H4 (cell line): ENCODE results near the gene WDR70. TPM values are rescaled to one million over a fixed set of nuclear protein-coding genes. Genes with fewer than 3 reads are reported as not detected.
A peak's percentile ranks its signal among the peaks of the same experiment; 100 is the strongest.
"Not testable (repeated sequence)": the region's sequence is repeated elsewhere in the genome, so short reads cannot be mapped to it uniquely, and the experiment has no call there.

ENCODE experiments used
- DNase-seq: peaks from one replicate; pipeline ENCODE4 v3.0.0-alpha.2; 2015; ENCODE audit warnings: low spot score
- total RNA-seq: library from RNA; depleted of rRNA; stranded (reverse); fragments of >200 nt; shearing (Covaris generic); gene quantifications from 2 replicates; pipeline ENCODE4 v1.2.3, GENCODE V29; 2014

Gene WDR70
- total RNA-seq, 1 experiment from 2014 or later, result 34.2 TPM

DNA sequence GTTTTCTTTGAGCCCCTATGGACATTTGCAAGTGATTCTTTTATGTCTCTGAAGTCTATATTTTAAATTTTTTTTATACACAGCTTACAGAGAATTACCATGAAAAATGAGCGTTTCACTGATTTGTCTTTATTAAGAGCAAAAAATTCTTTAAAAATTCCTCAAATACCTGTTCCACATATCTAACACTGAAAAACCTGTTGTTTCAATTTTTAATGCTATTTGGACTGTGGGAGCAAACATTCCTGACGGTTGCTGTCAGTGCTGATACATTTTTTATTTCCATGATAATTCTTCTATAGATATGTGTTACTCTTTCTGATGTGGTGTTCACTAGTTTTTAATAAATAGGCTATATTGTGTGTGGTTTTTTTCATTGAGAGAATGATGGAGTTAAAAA lies 261.0 kb downstream of the WDR70 start:
- DNase-seq, result no peak

DNA sequence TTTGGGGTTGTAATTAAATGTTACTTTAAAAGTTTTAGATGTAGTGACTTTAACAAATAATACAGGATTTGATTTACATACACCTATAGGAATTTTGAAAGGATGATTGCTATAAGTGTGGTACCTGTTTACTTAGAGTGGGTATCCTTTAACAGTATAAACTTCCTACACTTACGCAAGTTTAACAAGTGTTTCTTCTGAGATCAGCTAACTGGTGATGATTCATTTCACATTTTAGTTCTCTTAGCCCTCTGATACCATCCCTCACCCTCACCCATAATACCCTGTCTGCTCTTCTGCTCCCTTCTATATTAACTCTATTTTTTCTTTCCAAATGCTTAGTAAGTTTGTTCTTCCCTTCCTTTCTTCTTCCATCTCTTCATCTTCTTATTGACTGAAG lies 262.8 kb downstream of the WDR70 start:
- DNase-seq, result no peak

DNA sequence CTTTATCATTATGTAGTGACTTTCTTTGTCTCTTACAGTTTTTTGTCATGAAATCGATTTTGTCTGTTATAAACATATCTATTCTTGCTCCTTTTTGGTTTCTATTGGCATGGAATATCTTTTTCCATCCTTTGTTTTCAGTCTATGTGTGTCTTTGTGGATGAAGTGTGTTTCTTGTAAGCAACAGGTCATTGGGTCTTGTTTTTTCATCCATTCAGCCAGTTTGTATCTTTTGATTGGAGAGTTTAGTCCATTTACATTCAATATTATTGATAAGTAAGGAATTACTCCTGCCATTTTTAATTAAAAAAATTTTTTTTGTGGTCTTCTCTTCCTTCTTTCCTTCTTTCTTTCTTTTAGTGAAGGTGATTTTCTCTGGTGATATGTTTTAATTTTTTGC lies 266.6 kb downstream of the WDR70 start:
- no peak for DNase-seq

DNA sequence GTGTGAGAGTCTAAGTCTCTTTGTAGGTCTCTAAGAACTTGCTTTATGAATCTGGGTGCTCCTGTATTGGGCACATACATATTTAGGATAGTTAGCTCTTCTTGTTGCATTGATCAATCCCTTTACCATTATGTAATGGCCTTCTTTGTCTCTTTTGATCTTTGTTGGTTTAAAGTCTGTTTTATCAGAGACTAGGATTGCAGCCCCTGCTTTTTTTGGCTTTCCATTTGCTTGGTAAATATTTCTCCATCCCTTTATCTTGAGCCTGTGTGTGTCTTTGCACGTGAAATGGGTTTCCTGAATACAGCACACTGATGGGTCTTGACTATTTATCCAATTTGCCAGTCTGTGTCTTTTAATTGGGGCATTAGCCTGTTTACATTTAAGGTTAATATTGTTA lies 275.4 kb downstream of the WDR70 start:
- DNase-seq, result not testable (repeated sequence)

DNA sequence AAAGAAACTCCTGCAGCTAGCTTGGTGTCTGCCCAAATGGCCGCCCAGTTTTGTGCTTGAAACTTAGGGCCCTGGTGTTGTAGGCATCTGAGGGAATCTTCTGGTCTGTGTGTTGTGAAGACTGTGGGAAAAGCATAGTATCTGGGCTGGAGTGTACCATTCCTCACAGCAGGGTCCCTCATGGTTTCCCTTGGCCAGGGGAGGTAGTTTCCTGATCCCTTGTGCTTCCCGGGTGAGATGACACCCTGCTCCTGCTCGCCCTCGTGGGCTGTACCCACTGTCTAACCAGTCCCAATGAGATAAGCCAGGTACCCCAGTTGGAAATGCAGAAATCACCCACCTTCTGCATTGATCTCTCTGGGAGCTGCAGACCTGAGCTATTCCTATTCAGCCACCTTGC lies 277.9 kb downstream of the WDR70 start:
- DNase-seq, result no peak

DNA sequence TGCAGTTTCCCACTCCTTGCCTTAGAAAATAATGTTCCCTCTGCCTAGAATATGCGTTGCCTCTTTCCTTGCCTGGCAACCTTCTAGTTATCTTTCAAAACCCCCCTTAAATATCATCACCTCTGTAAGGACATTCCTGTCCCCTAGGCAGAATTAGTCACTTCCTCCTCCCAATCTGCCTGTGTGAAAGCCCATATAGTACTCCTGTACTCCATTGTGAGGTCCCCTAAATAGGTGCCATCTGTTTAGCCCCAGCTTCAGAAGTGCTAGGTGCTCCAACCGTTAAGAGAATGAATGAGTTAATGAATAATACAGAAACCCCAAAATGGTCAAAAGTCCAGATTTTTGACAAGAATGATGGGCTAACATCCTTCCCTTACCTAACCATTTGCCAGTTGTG lies 279.3 kb downstream of the WDR70 start:
- DNase-seq, result no peak

DNA sequence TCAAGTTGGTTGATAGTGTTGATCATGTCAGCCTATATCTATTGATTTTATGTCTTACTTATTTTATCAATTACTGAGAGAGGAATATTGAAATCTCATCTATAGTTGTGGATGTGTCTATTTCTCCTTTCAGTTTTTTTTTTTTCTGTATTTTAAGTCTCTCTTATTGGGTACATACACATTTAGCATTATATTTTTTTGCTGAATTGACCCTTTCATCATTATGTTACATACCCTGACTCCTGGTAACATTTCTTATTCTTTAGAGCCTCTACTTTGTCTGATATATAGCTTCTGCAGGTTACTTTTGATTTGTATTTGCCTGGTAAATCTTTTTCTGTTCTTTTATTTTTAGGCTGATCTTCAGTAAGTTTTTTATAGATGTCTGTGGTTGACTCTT lies 281.2 kb downstream of the WDR70 start:
- no peak for DNase-seq

DNA sequence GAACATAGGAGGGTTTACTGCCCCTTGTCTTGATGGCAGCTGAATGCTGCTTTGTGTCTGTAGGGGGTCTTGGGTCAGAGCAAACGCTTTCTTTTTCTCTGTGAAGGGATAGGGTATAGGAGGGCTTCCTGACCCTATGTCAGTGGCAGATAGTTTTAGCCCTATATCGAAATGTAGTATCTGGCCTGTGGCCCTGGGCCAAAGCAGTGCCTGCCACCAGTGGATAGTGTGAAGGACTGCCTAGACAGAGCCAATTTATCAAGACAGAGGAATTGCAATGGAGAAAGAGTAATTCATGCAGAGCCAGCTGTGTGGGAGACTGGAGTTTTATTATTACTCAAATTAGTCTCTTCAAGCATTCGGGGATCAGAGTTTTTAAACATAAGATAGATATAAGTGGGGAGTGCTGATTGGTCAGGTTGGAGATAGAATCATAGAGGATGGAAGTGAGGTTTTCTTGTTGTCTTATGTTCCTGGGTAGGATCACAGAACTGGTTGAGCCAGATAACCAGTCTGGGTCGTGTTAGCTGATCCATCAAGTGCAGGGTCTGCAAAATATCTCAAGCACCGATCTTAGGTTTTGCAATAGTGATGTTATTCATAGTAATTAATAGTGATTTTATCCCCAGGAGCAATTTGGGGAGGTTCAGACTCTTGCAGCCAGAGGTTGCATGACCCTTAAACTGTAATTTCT lies 282.3 kb downstream of the WDR70 start:
- no peak for DNase-seq

DNA sequence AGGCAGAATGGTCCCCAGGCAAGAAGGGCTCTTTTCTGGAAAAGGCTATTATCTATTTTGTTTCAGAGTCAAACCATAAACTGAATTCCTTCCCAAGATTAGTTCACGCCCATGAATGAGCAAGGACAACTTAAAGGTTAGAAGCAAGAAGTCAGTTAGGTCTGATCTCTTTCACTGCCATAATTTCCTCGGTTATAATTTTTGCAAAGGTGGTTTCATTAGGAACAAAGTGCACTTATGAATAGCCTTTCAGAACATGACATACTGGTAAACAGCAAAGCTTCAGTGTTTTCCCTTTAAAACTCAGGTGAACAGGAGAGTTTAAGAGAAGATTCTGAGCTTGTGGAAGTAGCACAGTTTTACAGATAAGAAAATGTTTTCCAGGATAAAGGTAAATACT lies 282.8 kb downstream of the WDR70 start:
- DNase-seq, result no peak

DNA sequence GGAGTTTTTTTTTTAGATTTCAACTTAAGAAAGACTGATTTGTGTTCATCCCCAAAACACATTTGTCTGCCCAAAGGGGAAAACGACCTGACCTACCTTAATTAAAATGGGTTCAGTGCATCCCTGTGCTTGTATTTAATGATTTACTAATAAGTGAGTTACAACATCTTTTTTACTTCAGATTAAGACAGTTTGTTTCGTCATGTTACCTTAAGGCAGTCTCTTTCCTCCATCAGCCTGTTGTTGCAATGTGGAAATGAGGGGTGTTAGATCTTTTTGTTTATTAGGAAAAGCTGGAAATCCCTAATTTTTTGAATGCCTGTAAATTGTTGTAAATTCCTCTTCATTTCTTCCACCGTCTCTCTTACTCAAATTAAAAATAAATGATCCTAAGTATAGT lies 283.2 kb downstream of the WDR70 start:
- DNase-seq, result no peak

DNA sequence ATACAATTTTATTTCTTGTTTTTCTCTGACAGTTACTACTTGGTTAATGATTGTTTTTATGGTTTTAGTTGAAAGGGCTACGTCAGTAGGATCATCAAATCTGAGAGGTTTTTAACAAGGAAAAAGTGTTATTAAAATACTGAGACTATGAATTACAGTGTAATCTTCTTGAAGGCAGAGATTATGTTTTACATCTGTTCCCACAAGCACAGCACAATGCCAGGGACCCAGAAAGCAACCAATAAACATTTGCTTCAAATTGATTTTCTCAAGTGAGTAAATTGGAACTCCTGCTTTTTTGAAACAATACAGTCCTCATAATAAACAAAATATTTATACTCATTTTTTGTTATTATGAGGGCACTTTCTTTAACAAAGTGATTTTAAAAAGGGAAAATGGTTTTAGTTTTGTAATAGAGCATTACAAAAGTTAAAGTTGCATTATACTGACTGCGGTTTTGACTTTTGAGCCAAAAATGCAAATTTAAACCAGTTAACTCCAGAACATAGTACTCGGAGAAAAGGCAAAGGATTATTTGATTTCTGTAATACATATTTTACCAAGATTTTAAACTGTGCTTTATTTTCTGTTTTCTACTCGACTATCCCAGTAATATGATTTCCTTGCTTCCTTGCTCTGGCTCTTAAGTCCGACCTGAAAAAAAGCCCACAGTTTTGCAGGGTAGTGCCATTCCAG lies 283.8 kb downstream of the WDR70 start:
- DNase-seq, result no peak

DNA sequence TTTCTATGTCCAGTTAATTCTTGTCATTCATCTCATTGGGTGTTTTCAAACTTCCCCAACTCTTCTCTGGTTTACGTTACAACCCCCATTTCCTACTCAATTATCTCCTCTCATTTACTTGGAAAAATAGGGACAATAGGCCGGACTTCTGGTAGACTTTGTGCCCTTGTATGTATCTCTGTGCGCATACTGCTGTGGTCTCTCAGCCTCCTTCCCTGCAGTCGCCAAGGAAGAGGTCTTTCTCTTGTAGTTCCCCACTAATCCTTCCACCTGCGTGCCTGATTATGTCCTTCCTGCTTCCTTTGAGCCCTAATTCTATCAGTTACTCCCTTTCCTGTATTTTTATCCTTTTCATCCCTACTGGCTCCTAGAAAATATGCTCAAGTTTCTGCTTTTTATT lies 284.4 kb downstream of the WDR70 start:
- no peak for DNase-seq

DNA sequence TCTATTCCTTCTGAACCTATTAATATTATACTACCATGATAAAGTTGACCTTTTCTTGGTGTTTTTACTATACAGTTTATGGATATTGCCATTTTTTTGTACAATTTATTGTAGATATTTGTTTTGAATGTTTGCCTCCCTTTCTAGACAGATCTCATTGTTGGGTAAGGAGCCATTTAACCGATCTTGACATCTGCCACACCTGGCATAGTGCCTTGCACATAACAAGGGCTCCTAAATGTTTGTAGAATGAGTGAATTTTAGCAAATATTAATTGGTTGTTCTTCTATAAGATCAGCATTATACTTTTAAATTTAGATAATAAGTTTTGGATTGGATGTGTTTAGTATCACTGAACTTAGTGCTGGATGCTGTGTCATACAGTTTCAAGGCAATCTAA lies 285.4 kb downstream of the WDR70 start:
- DNase-seq, result no peak

DNA sequence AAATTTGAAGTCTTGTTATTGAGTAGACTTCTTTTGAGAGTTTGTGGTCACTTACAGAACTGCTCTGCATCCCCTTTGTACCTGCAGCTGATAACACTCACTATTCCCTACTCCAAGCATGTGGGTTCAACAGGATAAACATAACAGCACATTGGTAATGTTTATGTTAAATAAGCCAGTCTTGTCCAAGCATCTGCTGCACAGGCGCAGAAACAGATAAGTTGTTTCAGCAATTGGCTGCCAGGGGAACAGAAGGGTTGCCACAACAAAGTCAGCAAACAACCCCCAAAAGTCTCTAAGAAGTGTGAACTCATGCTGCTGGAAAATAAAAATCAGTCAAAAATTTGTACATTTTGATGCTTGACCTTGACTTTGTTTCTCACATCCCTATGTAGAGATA lies 286.2 kb downstream of the WDR70 start:
- DNase-seq, result no peak

DNA sequence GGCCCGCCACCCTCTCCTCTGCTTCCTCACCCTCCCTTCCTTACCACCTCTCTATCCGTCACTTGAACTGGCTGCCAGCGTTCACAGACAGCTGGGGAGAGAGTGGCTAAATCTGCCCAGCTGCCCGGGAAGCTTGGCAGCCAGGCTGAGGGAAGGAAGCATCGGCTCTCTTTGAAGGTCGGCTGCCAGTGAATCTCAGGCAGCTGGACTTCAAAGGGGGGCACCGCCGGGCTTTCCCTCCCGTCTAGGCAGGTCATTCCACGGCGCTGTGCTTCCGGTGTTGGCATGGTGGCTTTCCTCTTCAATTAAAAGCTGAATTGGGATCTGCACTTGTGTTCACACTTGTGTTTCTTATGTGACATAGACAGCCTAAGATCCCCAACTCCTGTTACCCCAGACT lies 286.8 kb downstream of the WDR70 start:
- DNase-seq, result no peak

DNA sequence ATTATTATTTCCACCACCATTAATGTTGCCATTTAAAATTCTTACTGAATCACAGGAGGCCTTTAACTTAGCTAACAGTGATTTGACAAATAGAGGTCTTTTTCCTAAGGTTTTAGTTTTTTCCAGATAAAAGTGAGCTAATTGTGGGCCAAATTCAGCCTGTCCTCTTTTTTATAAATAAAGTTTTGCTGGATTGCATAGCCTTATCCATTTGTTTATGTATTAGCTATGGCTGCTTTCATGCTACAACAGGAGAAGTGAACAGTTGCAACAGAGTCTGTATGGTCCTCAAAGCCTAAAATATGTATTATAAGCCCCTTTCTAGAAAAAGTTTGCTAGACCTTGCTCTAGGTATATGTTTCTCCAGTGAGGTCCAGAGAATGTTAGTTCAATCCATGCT lies 288.3 kb downstream of the WDR70 start:
- DNase-seq, result no peak

DNA sequence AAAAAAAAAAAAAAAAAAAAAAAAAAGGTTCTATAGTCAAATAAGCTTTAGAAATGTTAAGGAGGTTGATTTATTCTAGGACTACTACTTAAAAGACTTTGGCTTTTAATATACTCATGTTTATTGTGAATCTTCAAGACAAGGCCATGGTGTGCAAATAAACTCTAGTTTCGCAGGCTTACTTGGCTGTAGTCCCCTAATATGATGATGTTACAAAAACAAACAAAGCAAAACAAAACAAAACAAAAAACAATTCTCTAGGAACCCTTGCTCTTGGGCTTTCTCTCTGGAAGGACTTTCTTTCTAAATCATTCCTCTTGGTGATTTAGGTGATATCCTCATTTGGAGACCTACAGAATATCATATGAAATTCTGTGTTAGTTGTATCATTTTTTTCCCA lies 288.7 kb downstream of the WDR70 start:
- DNase-seq, result no peak

DNA sequence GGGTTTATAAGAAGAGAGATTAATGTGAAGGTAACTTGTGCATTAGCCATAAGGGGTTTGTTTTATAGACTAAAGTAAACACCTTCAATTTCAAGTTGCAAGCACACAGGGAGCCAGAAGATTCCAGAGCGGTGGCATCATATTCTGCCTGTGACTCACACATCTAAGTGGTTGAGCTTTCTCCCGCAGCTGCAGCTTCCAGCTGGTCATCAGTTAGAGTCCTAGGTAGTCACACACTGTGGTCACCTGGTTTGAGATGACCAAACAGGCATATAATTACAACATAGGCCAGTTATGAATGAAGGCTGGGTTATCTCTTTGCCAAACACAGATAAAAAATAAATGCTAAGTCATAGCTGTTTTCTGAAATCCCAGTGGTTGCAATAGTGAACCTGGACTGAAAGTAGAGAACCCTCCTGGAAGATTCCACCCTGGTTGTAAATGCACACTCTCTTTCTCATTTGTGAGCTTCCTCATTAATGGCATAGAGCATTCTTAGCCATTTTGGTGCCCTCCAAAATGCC lies 289.5 kb downstream of the WDR70 start:
- DNase-seq, result peak; percentile 99

DNA sequence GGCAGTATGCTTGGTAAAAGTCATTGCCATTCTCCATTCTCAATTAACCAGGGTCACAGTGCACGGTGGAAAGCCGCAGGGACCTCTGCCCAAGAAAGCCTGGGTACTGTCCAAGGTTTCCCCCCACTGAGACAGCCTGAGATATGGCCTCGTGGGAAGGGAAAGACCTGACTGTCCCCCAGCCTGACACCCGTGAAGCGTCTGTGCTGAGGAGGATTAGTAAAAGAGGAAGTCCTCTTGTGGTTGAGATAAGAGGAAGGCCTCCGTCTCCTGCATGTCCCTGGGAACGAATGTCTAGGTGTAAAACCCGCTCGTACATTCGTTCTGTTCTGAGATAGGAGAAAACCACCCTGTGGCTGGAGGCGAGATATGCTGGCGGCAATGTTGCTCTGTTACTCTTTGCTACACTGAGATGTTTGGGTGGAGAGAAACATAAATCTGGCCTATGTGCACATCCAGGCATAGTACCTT lies 293.0 kb downstream of the WDR70 start:
- not testable (repeated sequence) for DNase-seq

DNA sequence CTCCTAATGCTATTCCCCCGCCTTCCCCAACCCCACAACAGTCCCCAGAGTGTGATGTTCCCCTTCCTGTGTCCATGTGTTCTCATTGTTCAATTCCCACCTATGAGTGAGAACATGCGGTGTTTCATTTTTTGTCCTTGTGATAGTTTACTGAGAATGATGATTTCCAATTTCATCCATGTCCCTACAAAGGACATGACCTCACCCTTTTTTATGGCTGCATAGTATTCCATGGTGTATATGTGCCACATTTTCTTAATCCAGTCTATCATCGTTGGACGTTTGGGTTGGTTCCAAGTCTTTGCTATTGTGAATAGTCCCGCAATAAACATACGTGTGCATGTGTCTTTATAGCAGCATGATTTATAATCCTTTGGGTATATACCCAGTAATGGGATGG lies 295.2 kb downstream of the WDR70 start:
- DNase-seq, result not testable (repeated sequence)

DNA sequence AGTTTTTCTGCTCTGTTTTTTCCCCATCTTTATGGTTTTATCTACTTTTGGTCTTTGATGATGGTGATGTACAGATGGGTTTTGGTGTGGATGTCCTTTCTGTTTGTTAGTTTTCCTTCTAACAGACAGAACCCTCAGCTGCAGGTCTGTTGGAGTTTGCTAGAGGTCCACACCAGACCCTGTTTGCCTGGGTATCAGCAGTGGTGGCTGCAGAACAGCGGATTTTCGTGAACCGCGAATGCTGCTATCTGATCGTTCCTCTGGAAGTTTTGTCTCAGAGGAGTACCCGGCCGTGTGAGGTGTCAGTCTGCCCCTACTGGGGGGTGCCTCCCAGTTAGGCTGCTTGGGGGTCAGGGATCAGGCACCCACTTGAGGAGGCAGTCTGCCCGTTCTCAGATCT lies 300.2 kb downstream of the WDR70 start:
- DNase-seq, result not testable (repeated sequence)

DNA sequence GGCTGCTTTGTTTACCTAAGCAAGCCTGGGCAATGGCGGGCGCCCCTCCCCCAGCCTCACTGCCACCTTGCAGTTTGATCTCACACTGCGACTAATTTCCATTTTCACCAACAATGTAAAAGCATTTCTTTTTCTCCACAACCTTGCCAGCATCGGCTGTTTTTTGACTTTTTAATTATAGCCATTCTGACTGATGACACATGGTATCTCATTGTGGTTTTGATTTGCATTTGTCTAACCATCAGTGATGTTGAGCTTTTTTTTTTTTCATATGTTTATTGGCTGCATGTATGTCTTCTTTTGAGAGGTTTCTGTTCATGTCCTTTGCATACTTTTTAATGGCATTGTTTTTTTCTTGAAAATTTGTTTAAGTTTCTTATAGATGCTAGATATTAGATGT lies 300.8 kb downstream of the WDR70 start:
- DNase-seq, result not testable (repeated sequence)

DNA sequence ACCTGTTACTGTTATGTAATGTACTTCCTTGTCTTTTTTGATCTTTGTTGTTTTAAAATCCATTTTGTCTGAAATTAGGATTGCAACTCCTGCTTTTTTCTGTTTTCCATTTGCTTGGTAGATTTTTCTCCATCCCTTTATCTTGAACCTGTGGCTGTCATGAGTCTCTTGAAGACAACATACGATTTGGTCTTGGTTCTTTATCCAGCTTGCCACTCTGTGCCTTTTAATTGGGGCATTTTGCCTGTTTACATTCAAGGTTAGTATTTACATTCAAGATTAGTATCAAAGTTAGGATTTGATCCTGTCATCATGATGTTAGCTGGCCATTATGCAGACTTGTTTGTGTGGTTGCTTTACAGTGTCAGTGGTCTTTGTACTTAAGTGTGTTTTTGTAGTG lies 304.0 kb downstream of the WDR70 start:
- no peak for DNase-seq
